ENCODE results near the gene TPH2.

GRCh38 chr12:72057330-72057914 lies 118.8 kb downstream of the TPH2 start:
- TF ChIP-seq, protein P1, sequence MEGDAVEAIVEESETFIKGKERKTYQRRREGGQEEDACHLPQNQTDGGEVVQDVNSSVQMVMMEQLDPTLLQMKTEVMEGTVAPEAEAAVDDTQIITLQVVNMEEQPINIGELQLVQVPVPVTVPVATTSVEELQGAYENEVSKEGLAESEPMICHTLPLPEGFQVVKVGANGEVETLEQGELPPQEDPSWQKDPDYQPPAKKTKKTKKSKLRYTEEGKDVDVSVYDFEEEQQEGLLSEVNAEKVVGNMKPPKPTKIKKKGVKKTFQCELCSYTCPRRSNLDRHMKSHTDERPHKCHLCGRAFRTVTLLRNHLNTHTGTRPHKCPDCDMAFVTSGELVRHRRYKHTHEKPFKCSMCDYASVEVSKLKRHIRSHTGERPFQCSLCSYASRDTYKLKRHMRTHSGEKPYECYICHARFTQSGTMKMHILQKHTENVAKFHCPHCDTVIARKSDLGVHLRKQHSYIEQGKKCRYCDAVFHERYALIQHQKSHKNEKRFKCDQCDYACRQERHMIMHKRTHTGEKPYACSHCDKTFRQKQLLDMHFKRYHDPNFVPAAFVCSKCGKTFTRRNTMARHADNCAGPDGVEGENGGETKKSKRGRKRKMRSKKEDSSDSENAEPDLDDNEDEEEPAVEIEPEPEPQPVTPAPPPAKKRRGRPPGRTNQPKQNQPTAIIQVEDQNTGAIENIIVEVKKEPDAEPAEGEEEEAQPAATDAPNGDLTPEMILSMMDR (conservative IDR thresholded peaks at IDR 0.05) = no peak
- no peak for TF ChIP-seq EZH2 (IDR thresholded peaks at IDR 0.05; ENCODE audit: low read depth)

All from PC-9 (cell line).